HCT116 (cell line): ENCODE measurements around the gene FUT6. TPM values are rescaled to one million over a fixed set of nuclear protein-coding genes. Genes with fewer than 3 reads are reported as not detected.

Source experiments
- ATAC-seq: fragments of 200-7000 bp; cut with Tn5 transposase; 2 replicates; pipeline ENCODE4 v1.9.1; 2020; ENCODE audit warnings: mild to moderate bottlenecking, moderate library complexity
- BruUV-seq: library from RNA; stranded (reverse); fragments of 400-500 nt; replicated peaks from 2 replicates; lab custom pipeline; 2021; lab: Mats Ljungman, UMichigan
- CTCF ChIA-PET: fragments of 300-600 bp; sonication (Branson Sonifier 250); formaldehyde crosslinking; loops from one replicate; lab custom pipeline; 2021; ENCODE audit warnings: antibody characterized with exemption; lab: Charles Lee
- POLR2A ChIA-PET: fragments of 300-600, 350-600 bp; sonication (Branson Sonifier 250); formaldehyde crosslinking; loops from one replicate; lab custom pipeline; 2021; ENCODE audit warnings: antibody characterized with exemption; lab: Charles Lee
- RAD21 ChIA-PET, 2 experiments: fragments of 300-600 bp; sonication (Branson Sonifier 250); formaldehyde crosslinking; loops; one replicate each; lab custom pipeline; 2023; ENCODE audit warnings: low total read pairs in 2 of 2; ENCODE audit not compliant: uncharacterized antibody in 2 of 2, unreplicated experiment in 2 of 2, low non-redundant PET in 1 of 2; lab: Charles Lee
- DNase-seq: peaks from one replicate; pipeline ENCODE4 v3.0.0-alpha.2; 2010; ENCODE audit warnings: low read depth, low spot score
- H2AFZ ChIP-seq: fragments of 200-600 bp; shearing (Covaris generic), sonication (generic); 2 replicates; pipeline ENCODE4 v1.6.1; 2017; ENCODE audit warnings: low read depth, mixed run types, mixed read lengths, antibody characterized with exemption, low read length; ENCODE audit not compliant: poor library complexity, severe bottlenecking
- H3K27ac ChIP-seq: 2 replicates; pipeline ENCODE4 v1.5.1; 2012; ENCODE audit warnings: low read depth, low read length
- H3K27me3 ChIP-seq: fragments of 200-600 bp; sonication (generic); 2 replicates; pipeline ENCODE4 v1.6.1; 2016; ENCODE audit warnings: mixed run types, low read length, mixed read lengths; ENCODE audit not compliant: insufficient read depth
- H3K36me3 ChIP-seq, 2 experiments: fragments of 200-500 bp in 1 of 2; fragments of 200-600 bp in 1 of 2; sonication (Bioruptor generic) in 1 of 2; sonication (generic) in 1 of 2; 2 replicates each; pipeline versions ENCODE4 v1.5.1 to v1.6.1; 2014 to 2016; ENCODE audit warnings: low read length in 2 of 2, inconsistent platforms in 1 of 2, mixed read lengths in 1 of 2, mixed run types in 1 of 2; ENCODE audit not compliant: insufficient read depth in 2 of 2, control insufficient read depth in 1 of 2
- H3K4me1 ChIP-seq, 2 experiments: fragments of 200-600 bp in 1 of 2; sonication (generic) in 1 of 2; 2 replicates each; pipeline versions ENCODE4 v1.5.1 to v1.6.1; 2012 to 2017; ENCODE audit warnings: low read length in 2 of 2, inconsistent platforms in 1 of 2, mild to moderate bottlenecking in 1 of 2, mixed read lengths in 1 of 2, mixed run types in 1 of 2, moderate library complexity in 1 of 2; ENCODE audit not compliant: insufficient read depth in 2 of 2, control insufficient read depth in 1 of 2
- H3K4me2 ChIP-seq: fragments of 200-600 bp; sonication (generic); 2 replicates; pipeline ENCODE4 v1.6.1; 2017; ENCODE audit warnings: mixed run types, low read length, mixed read lengths
- H3K4me3 ChIP-seq, 2 experiments: fragments of 200-600 bp in 1 of 2; sonication (generic) in 1 of 2; replicated peaks in 1 of 2; 2 replicates each; pipeline ENCODE4 v1.5.1; 2011 to 2016; ENCODE audit warnings: low read length in 2 of 2, control low read depth in 1 of 2, low read depth in 1 of 2, mild to moderate bottlenecking in 1 of 2, mixed read lengths in 1 of 2, mixed run types in 1 of 2
- H3K79me2 ChIP-seq: fragments of 200-600 bp; sonication (generic); 2 replicates; pipeline ENCODE4 v1.6.1; 2017; ENCODE audit warnings: mild to moderate bottlenecking, mixed run types, low read length, moderate library complexity, mixed read lengths; ENCODE audit not compliant: insufficient read depth
- H3K9ac ChIP-seq: fragments of 200-600 bp; sonication (generic); 2 replicates; pipeline ENCODE4 v1.6.1; 2016; ENCODE audit warnings: low read length, mixed read lengths
- H3K9me2 ChIP-seq: fragments of 200-600 bp; sonication (generic), shearing (Covaris generic); 2 replicates; pipeline ENCODE4 v1.6.1; 2017; ENCODE audit warnings: mixed run types, mild to moderate bottlenecking, moderate library complexity; ENCODE audit not compliant: insufficient read depth
- H3K9me3 ChIP-seq, 2 experiments: fragments of 200-500 bp in 1 of 2; fragments of 200-600 bp in 1 of 2; sonication (Bioruptor generic) in 1 of 2; sonication (generic) in 1 of 2; 2 replicates each; pipeline ENCODE4 v1.6.1; 2014 to 2017; ENCODE audit warnings: low read length in 2 of 2, mixed read lengths in 2 of 2, inconsistent platforms in 1 of 2, low read depth in 1 of 2, mild to moderate bottlenecking in 1 of 2, mixed run types in 1 of 2, moderate library complexity in 1 of 2; ENCODE audit not compliant: control insufficient read depth in 1 of 2, insufficient read depth in 1 of 2
- H4K20me1 ChIP-seq: fragments of 200-600 bp; sonication (generic), shearing (Covaris generic); 2 replicates; pipeline ENCODE4 v1.6.1; 2017; ENCODE audit warnings: mixed run types, mild to moderate bottlenecking, moderate library complexity; ENCODE audit not compliant: insufficient read depth
- CBX3 ChIP-seq: IDR thresholded peaks from 2 replicates; pipeline ENCODE4 v1.6.1; 2012; ENCODE audit warnings: low read depth
- CEBPB ChIP-seq: IDR thresholded peaks from 2 replicates; pipeline ENCODE4 v1.6.1; 2012; ENCODE audit warnings: low read depth
- EGR1 ChIP-seq: IDR thresholded peaks from 2 replicates; pipeline ENCODE4 v1.6.1; 2012; ENCODE audit warnings: low read depth
- ELF1 ChIP-seq: IDR thresholded peaks from 2 replicates; pipeline ENCODE4 v1.6.1; 2012; ENCODE audit warnings: low read depth, borderline replicate concordance
- EZH2 ChIP-seq: fragments of 200-600 bp; sonication (generic); IDR thresholded peaks from 2 replicates; pipeline ENCODE4 v1.6.1; 2017; ENCODE audit warnings: antibody characterized with exemption, mixed run types
- EZH2phosphoT487 ChIP-seq: fragments of 200-600 bp; IDR thresholded peaks from 2 replicates; pipeline ENCODE4 v1.6.1; 2018; ENCODE audit warnings: antibody characterized with exemption, borderline replicate concordance
- FOSL1 ChIP-seq: IDR thresholded peaks from 2 replicates; pipeline ENCODE4 v1.6.1; 2012; ENCODE audit warnings: low read depth
- JUND ChIP-seq: IDR thresholded peaks from 2 replicates; pipeline ENCODE4 v1.6.1; 2012
- POLR2A ChIP-seq: IDR thresholded peaks from 2 replicates; pipeline ENCODE4 v1.7.0; 2011; ENCODE audit warnings: borderline replicate concordance; ENCODE audit not compliant: insufficient read depth, insufficient read length; ENCODE audit errors: extremely low read depth
- RAD21 ChIP-seq: IDR thresholded peaks from 2 replicates; pipeline ENCODE4 v1.6.1; 2012; ENCODE audit warnings: low read depth, mild to moderate bottlenecking
- REST ChIP-seq: IDR thresholded peaks from 2 replicates; pipeline ENCODE4 v1.6.1; 2012; ENCODE audit warnings: low read depth
- SIN3A ChIP-seq: IDR thresholded peaks from 2 replicates; pipeline ENCODE4 v1.6.1; 2012; ENCODE audit warnings: low read depth
- SP1 ChIP-seq: IDR thresholded peaks from 2 replicates; pipeline ENCODE4 v1.6.1; 2012; ENCODE audit warnings: low read depth
- SRF ChIP-seq: IDR thresholded peaks from 2 replicates; pipeline ENCODE4 v1.6.1; 2012; ENCODE audit warnings: low read depth
- TCF7L2 ChIP-seq: IDR thresholded peaks from 2 replicates; pipeline ENCODE4 v1.7.0; 2011; ENCODE audit warnings: borderline replicate concordance, inconsistent platforms; ENCODE audit not compliant: insufficient read depth, insufficient read length; ENCODE audit errors: extremely low read depth
- ZBTB33 ChIP-seq: IDR thresholded peaks from 2 replicates; pipeline ENCODE4 v1.6.1; 2011; ENCODE audit warnings: mild to moderate bottlenecking, low read length, moderate library complexity; ENCODE audit not compliant: insufficient replicate concordance; ENCODE audit errors: extremely low read depth
- ZFX ChIP-seq: fragments of 450-650 bp; IDR thresholded peaks from 2 replicates; pipeline ENCODE4 v1.6.1; 2017
- ZNF274 ChIP-seq: fragments of 200-500 bp; sonication (Bioruptor generic); IDR thresholded peaks from 2 replicates; pipeline ENCODE4 v1.6.1; 2014; ENCODE audit warnings: mild to moderate bottlenecking, low read depth, low read length, inconsistent platforms
- intact Hi-C: fragments of 100-400 bp; cut with micrococcal nuclease; formaldehyde crosslinking; loops from 2 replicates; pipeline ENCODE4 v1.10.0; 2022
- total RNA-seq: library from RNA; stranded (reverse); gene quantifications from one replicate; pipeline ENCODE4 v1.2.1, GENCODE V29; 2021; ENCODE audit not compliant: unreplicated experiment
- TF ChIP-seq, protein P1 (sequence below), 3 experiments: fragments of 200-600 bp in 1 of 3; sonication (generic) in 1 of 3; IDR thresholded peaks in 2 of 3; conservative IDR thresholded peaks in 1 of 3; 2 replicates each; pipeline ENCODE4 v1.5.1; 2012 to 2017; ENCODE audit warnings: low read depth in 2 of 3, low read length in 2 of 3, antibody characterized with exemption in 1 of 3, borderline replicate concordance in 1 of 3, control low read depth in 1 of 3, mild to moderate bottlenecking in 1 of 3, mixed read lengths in 1 of 3, mixed run types in 1 of 3, moderate library complexity in 1 of 3; ENCODE audit not compliant: insufficient read depth in 1 of 3
- TF ChIP-seq, protein P2 (sequence below): IDR thresholded peaks from 2 replicates; pipeline ENCODE4 v1.6.1; 2012

FUT6 gene
- total RNA-seq, 1 experiment from 2014 or later, result not detected

- Histone ChIP-seq H3K9me3 (no peaks in the 10 kb centered on the region), H3K9me2 (no peaks in the 10 kb centered on the region), H4K20me1 (no peaks in the 10 kb centered on the region; the same call in 1 of the 2 replicates), H3K79me2 (peaks cover 24% of the 10 kb centered on the region), H3K27ac (no peak overlapping the region), H3K27me3 (no peaks in the 10 kb centered on the region), H3K36me3 (peaks cover 18 to 27% of the 10 kb centered on the region in 2 experiments; a peak in 3 of 4 replicates), H2AFZ (no peak overlapping the region), H3K9ac (no peak overlapping the region), H3K4me2 (no peak overlapping the region), H3K4me3 (no peak overlapping the region), H3K4me1 (peaks cover 9 to 22% of the 10 kb centered on the region in 2 experiments; a peak in 3 of 4 replicates)
- intact Hi-C loops, result no loop called here
- ChIA-PET RAD21 (no interaction called here), POLR2A (interaction anchor here (0.7 to 1.9 kb wide), 4 partner anchors 11 to 72 kb away, joined by 3 to 8 read pairs (median 5); partner anchors contain the start of genes CATSPERD, LONP1 and NRTN), CTCF (interaction anchor here (5.5 kb wide), 1 partner anchor 12 kb away, joined by 49 read pairs; no protein-coding TSS in a partner anchor)
- no TSS peak for BruUV-seq
- DNase-seq (no peak), ATAC-seq (no peak)
- TF ChIP-seq ZNF274 (no peak), SP1 (no peak), POLR2A (no peak), EGR1 (no peak), JUND (no peak), CBX3 (no peak), REST (no peak), ZBTB33 (no peak), EZH2phosphoT487 (no peak), TCF7L2 (no peak), ZFX (no peak), SRF (no peak), FOSL1 (no peak), ELF1 (no peak), EZH2 (no peak), RAD21 (no peak), SIN3A (no peak), CEBPB (no peak)
- TF ChIP-seq, protein P1, sequence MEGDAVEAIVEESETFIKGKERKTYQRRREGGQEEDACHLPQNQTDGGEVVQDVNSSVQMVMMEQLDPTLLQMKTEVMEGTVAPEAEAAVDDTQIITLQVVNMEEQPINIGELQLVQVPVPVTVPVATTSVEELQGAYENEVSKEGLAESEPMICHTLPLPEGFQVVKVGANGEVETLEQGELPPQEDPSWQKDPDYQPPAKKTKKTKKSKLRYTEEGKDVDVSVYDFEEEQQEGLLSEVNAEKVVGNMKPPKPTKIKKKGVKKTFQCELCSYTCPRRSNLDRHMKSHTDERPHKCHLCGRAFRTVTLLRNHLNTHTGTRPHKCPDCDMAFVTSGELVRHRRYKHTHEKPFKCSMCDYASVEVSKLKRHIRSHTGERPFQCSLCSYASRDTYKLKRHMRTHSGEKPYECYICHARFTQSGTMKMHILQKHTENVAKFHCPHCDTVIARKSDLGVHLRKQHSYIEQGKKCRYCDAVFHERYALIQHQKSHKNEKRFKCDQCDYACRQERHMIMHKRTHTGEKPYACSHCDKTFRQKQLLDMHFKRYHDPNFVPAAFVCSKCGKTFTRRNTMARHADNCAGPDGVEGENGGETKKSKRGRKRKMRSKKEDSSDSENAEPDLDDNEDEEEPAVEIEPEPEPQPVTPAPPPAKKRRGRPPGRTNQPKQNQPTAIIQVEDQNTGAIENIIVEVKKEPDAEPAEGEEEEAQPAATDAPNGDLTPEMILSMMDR (IDR thresholded peaks at IDR 0.05 in 2 of 3, conservative IDR thresholded peaks at IDR 0.05 in 1 of 3; ENCODE audit: borderline replicate concordance in 1 of 3, insufficient read depth in 1 of 3, low read depth in 2 of 3, low read length in 2 of 3), result no peak
- TF ChIP-seq, protein P2, sequence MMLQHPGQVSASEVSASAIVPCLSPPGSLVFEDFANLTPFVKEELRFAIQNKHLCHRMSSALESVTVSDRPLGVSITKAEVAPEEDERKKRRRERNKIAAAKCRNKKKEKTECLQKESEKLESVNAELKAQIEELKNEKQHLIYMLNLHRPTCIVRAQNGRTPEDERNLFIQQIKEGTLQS, result no peak
Observed at GRCh38 chr19:5792224-5792623, 47.3 kb downstream of the FUT6 start.
